NT2/D1 (cell line): Measurements from ENCODE around the gene DIAPH1.

Experiments used
- DNase-seq: peaks from one replicate; pipeline ENCODE4 v3.0.0-alpha.2; 2011; ENCODE audit warnings: low read depth, low spot score
- H3K27me3 ChIP-seq: 2 replicates; pipeline ENCODE4 v1.6.0; 2011; ENCODE audit warnings: mild to moderate bottlenecking; ENCODE audit not compliant: insufficient read length, insufficient read depth
- H3K36me3 ChIP-seq: 2 replicates; pipeline ENCODE4 v1.6.1; 2011; ENCODE audit warnings: mild to moderate bottlenecking, low read length, mixed read lengths; ENCODE audit not compliant: insufficient read depth, insufficient read length
- H3K4me1 ChIP-seq: 2 replicates; pipeline ENCODE4 v1.5.1; 2011; ENCODE audit not compliant: insufficient read depth, insufficient read length
- H3K4me3 ChIP-seq: 2 replicates; pipeline ENCODE4 v1.5.1; 2011; ENCODE audit warnings: low read depth; ENCODE audit not compliant: insufficient read length
- H3K9ac ChIP-seq: 2 replicates; pipeline ENCODE4 v1.6.0; 2011; ENCODE audit warnings: low read depth; ENCODE audit not compliant: insufficient read length
- H3K9me3 ChIP-seq: 2 replicates; pipeline ENCODE4 v1.5.1; 2011; ENCODE audit warnings: mild to moderate bottlenecking, low read length; ENCODE audit not compliant: insufficient read depth
- SUZ12 ChIP-seq: IDR thresholded peaks from 2 replicates; pipeline ENCODE4 v1.6.1; 2011; ENCODE audit not compliant: insufficient read length, insufficient read depth; ENCODE audit errors: extremely low read depth
- YY1 ChIP-seq: IDR thresholded peaks from 2 replicates; pipeline ENCODE4 v1.6.1; 2011; ENCODE audit not compliant: insufficient read length, insufficient read depth
- ZNF274 ChIP-seq: IDR thresholded peaks from 2 replicates; pipeline ENCODE4 v1.6.1; 2011; ENCODE audit warnings: mild to moderate bottlenecking, low read depth, low read length

The DIAPH1 gene

DNA sequence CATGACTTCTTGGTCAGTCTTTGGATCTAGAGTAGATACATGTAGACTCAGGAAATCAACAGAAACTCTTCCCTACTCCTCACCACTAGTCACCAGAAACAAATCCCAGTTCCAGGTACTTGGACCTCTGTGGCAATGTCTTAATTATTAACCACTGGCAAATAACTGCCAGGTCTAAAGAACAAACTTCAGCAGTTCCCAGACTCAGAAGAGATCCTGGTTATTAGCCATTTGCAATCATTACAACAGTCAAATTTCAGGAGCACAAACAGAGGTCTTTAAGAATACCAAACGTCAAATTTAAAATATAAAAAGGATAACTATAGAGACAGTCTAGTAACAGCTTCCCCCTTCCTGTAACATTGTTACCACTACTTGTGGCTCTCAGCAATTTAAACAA is 10.2 kb downstream of the DIAPH1 start:
- TF ChIP-seq ZNF274 (no peak), SUZ12 (no peak), YY1 (no peak)
- Histone ChIP-seq H3K4me1 (peaks cover 2% of the 10 kb centered on the region), H3K4me3 (no peak overlapping the region), H3K36me3 (no peaks in the 10 kb centered on the region), H3K9ac (no peak overlapping the region), H3K9me3 (no peaks in the 10 kb centered on the region), H3K27me3 (no peaks in the 10 kb centered on the region)
- no peak for DNase-seq

DNA sequence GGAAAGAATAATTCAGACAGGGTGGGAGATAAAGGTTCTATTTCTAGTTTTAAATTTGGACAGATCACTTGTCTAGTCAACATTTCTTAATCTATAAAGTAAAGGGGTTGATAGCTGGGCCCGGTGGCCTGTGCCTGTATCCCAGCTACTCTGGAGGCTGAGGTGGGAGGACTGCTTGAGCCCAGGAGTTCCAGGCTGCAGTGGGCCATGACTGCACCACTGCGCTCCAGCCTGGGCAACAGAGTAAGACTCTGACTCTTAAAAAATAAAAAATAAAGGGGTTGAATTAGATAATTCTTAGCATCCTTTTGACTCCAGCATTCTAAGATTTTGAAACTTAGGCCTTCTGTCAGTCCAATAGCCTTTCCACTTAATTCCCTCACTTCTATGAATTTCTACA is 10.8 kb downstream of the DIAPH1 start:
- H3K9me3 ChIP-seq: no peaks in the 10 kb centered on the region
- no peak overlapping the region for H3K9ac ChIP-seq
- H3K27me3 ChIP-seq: no peaks in the 10 kb centered on the region
- TF ChIP-seq YY1: no peak
- TF ChIP-seq ZNF274: no peak
- DNase-seq: no peak
- peaks cover 2% of the 10 kb centered on the region for H3K4me1 ChIP-seq
- no peak overlapping the region for H3K4me3 ChIP-seq
- H3K36me3 ChIP-seq: no peaks in the 10 kb centered on the region

DNA sequence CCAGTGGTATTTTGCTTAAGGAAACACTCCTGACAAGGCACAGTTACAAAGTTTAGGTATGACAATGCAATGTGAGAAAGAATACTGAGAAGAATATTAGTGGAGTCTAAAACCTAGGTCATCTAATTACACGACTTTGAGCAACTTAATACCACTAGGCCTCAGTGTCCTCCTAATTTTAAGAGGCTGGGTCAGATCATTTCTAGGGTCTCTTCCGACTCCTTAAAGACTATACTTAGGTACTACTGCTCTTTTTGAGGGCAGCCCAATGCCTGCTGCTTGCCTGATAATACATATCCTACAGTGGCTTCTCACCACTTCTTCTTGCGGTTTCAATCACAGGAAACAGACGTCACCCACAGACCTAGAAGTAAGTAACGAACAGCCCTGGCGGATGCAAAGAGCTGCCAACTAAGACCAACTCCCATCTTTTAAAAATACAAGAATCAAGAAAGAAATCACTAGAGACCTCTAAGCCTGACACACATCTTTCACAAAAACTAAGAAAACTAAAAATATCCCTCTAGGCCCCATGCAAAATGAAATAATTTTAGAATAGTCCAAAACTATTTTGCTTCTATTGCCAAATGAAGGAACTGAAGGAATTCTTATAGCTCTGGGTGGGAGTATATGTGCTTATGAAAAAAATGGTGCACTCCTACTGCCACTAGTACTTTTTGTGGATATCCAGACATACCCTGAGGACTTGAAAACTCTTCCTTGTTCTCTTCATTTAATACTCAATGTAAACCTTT is 13.1 kb downstream of the DIAPH1 start:
- H3K4me3 ChIP-seq: no peak overlapping the region
- DNase-seq: no peak
- peaks cover 2% of the 10 kb centered on the region for H3K4me1 ChIP-seq
- no peak for TF ChIP-seq ZNF274
- no peak for TF ChIP-seq YY1
- TF ChIP-seq SUZ12: no peak
- H3K9ac ChIP-seq: no peak overlapping the region
- no peaks in the 10 kb centered on the region for H3K36me3 ChIP-seq
- H3K27me3 ChIP-seq: no peaks in the 10 kb centered on the region
- H3K9me3 ChIP-seq: no peaks in the 10 kb centered on the region

DNA sequence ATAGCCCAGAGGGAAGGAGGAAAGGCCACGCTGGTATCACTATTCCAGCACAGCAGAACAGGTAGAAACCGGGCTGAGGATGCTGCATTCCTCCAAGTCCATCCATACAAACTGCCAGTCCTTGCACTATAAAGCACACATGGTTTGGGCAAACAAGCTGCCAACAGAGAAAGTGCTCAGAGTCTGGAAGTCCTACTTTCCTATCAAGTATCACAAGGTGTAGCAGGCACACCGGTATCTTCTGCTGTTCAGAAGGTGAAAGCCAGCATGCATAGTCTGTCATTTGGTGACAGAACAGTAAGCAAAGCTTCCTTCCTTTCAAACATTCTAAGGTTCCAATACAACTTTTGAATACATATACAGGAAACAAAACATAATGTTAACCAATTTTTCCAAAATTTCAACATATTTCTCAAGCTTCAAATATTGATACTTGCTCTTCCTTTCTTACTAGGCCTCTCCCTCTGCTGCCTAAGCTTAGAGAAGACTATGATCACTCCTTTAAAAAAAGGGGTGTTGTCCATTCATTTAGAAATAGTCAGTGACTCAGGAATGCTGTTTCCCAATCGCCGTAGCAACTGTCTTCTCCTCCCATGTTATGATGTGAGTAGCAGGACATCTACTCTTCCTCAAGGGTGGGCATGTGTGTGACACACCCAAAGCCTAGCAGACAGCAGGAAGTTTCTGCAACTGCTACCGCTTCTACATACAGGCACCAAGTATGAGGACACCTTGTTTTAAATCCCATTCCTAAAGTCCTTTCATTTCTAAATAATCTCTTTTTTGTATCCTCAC is 14.7 kb downstream of the DIAPH1 start:
- no peaks in the 10 kb centered on the region for H3K27me3 ChIP-seq
- no peaks in the 10 kb centered on the region for H3K36me3 ChIP-seq
- H3K9ac ChIP-seq: no peak overlapping the region
- peaks cover 2% of the 10 kb centered on the region for H3K4me1 ChIP-seq
- H3K9me3 ChIP-seq: no peaks in the 10 kb centered on the region
- H3K4me3 ChIP-seq: no peak overlapping the region
- no peak for TF ChIP-seq SUZ12
- no peak for TF ChIP-seq ZNF274
- TF ChIP-seq YY1: no peak
- DNase-seq: no peak

DNA sequence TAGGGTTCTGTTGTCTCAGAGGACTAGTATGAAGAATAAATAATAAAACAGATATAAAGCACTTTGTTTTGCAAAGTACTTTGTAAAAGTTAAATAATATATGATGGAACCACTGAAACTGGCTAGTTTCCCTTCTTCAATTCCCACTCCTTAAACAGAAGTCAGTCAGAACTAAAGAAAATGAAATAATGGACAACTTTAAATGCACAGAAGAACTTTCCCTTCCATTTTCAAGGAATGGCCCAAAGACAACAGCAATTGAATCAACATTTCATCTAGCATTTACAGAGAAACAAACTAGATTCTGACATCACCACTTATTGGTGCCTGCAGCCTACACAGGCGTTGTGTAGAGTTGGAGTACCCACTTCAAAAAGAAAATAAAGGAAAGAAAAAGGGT is 16.2 kb downstream of the DIAPH1 start:
- H3K4me1 ChIP-seq: peaks cover 2% of the 10 kb centered on the region
- TF ChIP-seq SUZ12 (no peak), YY1 (no peak), ZNF274 (no peak)
- no peak for DNase-seq
- no peaks in the 10 kb centered on the region for H3K27me3 ChIP-seq
- no peak overlapping the region for H3K9ac ChIP-seq
- no peaks in the 10 kb centered on the region for H3K36me3 ChIP-seq
- H3K4me3 ChIP-seq: no peak overlapping the region
- no peaks in the 10 kb centered on the region for H3K9me3 ChIP-seq

DNA sequence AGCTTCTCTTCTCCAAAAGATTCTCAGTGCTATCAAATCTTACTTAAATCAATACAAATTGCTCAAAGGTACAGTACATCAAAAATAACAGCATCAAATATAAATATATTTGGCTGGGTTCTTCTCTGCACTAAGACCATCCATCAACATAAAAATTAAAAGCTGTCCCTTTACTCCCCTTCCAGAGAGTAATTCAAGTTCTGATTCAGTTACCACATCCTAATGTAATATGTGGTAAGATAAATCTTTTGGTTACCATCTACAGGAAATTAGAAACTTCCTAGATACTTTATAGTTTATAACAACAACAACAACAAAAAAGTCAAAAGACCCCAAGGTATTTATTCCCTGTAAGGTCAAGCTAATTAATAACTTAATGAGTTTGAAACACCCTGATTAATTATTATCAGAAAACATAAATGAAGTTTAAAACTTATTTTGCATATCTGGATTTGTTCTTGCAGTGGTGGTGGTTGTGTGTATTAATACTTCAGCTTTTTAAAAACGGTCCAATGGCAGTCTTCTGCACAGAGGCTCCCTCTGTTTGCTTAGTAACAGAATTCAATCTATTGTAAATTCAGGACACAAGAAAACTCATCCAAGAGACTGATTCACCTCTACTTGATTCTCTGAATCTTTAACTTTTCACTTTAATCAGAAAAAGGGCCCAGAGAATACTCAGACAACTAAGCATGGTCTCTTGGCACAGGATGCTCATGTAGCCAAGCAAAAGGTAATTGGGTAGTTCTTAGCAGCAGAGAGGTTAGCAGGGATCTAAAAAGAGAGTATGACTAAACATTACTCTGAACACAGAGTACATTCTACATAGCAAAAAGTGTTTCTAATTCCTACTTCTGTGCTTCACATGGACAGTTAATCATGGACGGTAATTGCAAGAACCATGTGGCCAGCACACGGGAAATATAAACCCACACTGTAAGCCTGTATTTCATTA is 20.1 kb downstream of the DIAPH1 start:
- H3K27me3 ChIP-seq: no peaks in the 10 kb centered on the region
- H3K36me3 ChIP-seq: peaks cover 6% of the 10 kb centered on the region
- H3K4me1 ChIP-seq: no peaks in the 10 kb centered on the region
- H3K4me3 ChIP-seq: no peak overlapping the region
- no peak for TF ChIP-seq YY1
- no peak for TF ChIP-seq SUZ12
- TF ChIP-seq ZNF274: no peak
- no peak overlapping the region for H3K9ac ChIP-seq
- DNase-seq: no peak
- H3K9me3 ChIP-seq: no peaks in the 10 kb centered on the region

DNA sequence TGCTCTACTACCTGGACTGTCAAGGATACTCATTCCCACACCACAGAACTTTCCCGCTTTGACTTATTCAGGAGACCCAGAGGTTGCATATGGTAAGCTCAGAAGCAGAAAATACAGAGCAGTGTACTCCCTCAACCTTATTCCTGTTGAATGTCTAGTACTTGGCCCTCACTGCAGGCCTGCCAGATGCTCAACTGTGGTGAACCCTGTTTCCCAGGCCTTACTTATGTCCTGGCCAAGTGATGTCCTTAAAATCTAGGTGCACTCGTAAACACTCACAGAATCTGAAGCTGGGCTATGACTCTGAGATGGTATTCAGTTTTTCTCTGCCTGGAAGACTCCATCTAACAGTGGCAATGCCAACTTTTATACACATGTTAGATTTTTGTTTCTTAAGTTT is 21.0 kb downstream of the DIAPH1 start:
- DNase-seq: no peak
- Histone ChIP-seq H3K9ac (no peak overlapping the region), H3K4me3 (no peak overlapping the region), H3K36me3 (peaks cover 11% of the 10 kb centered on the region), H3K9me3 (no peaks in the 10 kb centered on the region), H3K27me3 (no peaks in the 10 kb centered on the region), H3K4me1 (no peaks in the 10 kb centered on the region)
- TF ChIP-seq SUZ12 (no peak), ZNF274 (no peak), YY1 (no peak)
